Loucy (cell line): ENCODE results near the gene SAMD4A.

Experiments used
- H2AFZ ChIP-seq: fragments of 200-600 bp; sonication (generic); 2 replicates; pipeline ENCODE4 v1.6.0; 2016; ENCODE audit warnings: antibody characterized with exemption, mild to moderate bottlenecking, low read length, moderate library complexity
- H3F3A ChIP-seq: fragments of 200-600 bp; 2 replicates; pipeline ENCODE4 v1.6.0; 2016; ENCODE audit warnings: antibody characterized with exemption, low read depth, mild to moderate bottlenecking
- H3K27me3 ChIP-seq: fragments of 200-600 bp; sonication (generic); 2 replicates; pipeline ENCODE4 v1.6.1; 2014; ENCODE audit warnings: low read length, mild to moderate bottlenecking; ENCODE audit not compliant: insufficient read depth, poor library complexity, severe bottlenecking
- H3K36me3 ChIP-seq: fragments of 200-600 bp; sonication (generic); 2 replicates; pipeline ENCODE4 v1.6.1; 2016; ENCODE audit warnings: low read length; ENCODE audit not compliant: insufficient read depth
- H3K4me1 ChIP-seq: fragments of 200-600 bp; sonication (generic); 2 replicates; pipeline ENCODE4 v1.5.1; 2014; ENCODE audit warnings: low read length, mild to moderate bottlenecking; ENCODE audit not compliant: insufficient read depth, poor library complexity, severe bottlenecking
- H3K4me2 ChIP-seq: fragments of 200-600 bp; sonication (generic); 2 replicates; pipeline ENCODE4 v1.6.0; 2014; ENCODE audit warnings: antibody characterized with exemption, low read length, low read depth, mild to moderate bottlenecking; ENCODE audit not compliant: poor library complexity, severe bottlenecking
- H3K4me3 ChIP-seq: fragments of 200-600 bp; sonication (generic); 2 replicates; pipeline ENCODE4 v1.5.1; 2014; ENCODE audit warnings: low read length, mild to moderate bottlenecking, mixed read lengths; ENCODE audit not compliant: poor library complexity, severe bottlenecking
- H3K79me2 ChIP-seq: fragments of 200-600 bp; sonication (generic); 2 replicates; pipeline ENCODE4 v1.6.1; 2014; ENCODE audit warnings: low read length; ENCODE audit not compliant: insufficient read depth
- H3K9ac ChIP-seq: fragments of 200-600 bp; sonication (generic); 2 replicates; pipeline ENCODE4 v1.6.0; 2014; ENCODE audit warnings: mild to moderate bottlenecking, low read depth, low read length, moderate library complexity; ENCODE audit not compliant: poor library complexity, severe bottlenecking
- H3K9me2 ChIP-seq: fragments of 200-600 bp; sonication (generic); replicated peaks from 2 replicates; pipeline ENCODE4 v1.6.1; 2016; ENCODE audit warnings: low read depth, low read length, mixed read lengths
- H3K9me3 ChIP-seq: fragments of 200-600 bp; sonication (generic); 2 replicates; pipeline ENCODE4 v1.6.1; 2014; ENCODE audit warnings: mild to moderate bottlenecking, antibody characterized with exemption, low read length, low read depth; ENCODE audit not compliant: insufficient read depth
- H4K20me1 ChIP-seq: fragments of 200-600 bp; sonication (generic); 2 replicates; pipeline ENCODE4 v1.6.0; 2014; ENCODE audit warnings: antibody characterized with exemption, low read length, mild to moderate bottlenecking; ENCODE audit not compliant: insufficient read depth, poor library complexity, severe bottlenecking
- EZH2phosphoT487 ChIP-seq: fragments of 200-600 bp; IDR thresholded peaks from 2 replicates; pipeline ENCODE4 v1.6.1; 2018; ENCODE audit warnings: antibody characterized with exemption, mild to moderate bottlenecking, moderate library complexity, borderline replicate concordance
- TF ChIP-seq, protein P1 (sequence below): fragments of 200-600 bp; sonication (generic); conservative IDR thresholded peaks from 2 replicates; pipeline ENCODE4 v1.5.1; 2014; ENCODE audit warnings: mild to moderate bottlenecking, antibody characterized with exemption, low read length

The SAMD4A gene

DNA sequence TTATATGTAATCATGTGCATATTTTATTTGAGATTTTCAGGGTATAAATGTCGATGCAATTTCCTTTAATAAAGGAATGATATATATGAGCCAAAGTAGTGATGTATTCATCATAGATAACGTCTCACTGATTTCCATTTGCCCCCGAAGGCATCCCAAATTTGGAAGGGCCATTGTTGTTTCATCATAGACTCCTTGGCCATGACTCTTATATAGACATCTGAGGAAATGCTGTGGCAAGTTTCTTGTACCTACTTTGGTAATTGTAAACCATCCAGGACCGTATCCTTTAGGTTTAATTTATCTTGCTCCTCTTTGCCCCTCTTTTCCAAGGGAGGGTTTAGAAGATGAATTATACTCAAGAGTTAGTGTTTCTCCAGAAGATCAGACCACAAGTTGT lies 84.7 kb downstream of the SAMD4A start:
- no peaks in the 10 kb centered on the region for H3K9me2 ChIP-seq
- H3K79me2 ChIP-seq = no peaks in the 10 kb centered on the region
- no peaks in the 10 kb centered on the region for H3K27me3 ChIP-seq
- H3K4me1 ChIP-seq = peaks cover 17% of the 10 kb centered on the region
- no peaks in the 10 kb centered on the region for H4K20me1 ChIP-seq
- no peak overlapping the region for H3K4me2 ChIP-seq
- H3F3A ChIP-seq = no peaks in the 10 kb centered on the region
- no peaks in the 10 kb centered on the region for H3K9me3 ChIP-seq
- H3K9ac ChIP-seq = no peak overlapping the region
- no peak overlapping the region for H2AFZ ChIP-seq
- no peaks in the 10 kb centered on the region for H3K36me3 ChIP-seq
- no peak overlapping the region for H3K4me3 ChIP-seq
- TF ChIP-seq, protein P1, sequence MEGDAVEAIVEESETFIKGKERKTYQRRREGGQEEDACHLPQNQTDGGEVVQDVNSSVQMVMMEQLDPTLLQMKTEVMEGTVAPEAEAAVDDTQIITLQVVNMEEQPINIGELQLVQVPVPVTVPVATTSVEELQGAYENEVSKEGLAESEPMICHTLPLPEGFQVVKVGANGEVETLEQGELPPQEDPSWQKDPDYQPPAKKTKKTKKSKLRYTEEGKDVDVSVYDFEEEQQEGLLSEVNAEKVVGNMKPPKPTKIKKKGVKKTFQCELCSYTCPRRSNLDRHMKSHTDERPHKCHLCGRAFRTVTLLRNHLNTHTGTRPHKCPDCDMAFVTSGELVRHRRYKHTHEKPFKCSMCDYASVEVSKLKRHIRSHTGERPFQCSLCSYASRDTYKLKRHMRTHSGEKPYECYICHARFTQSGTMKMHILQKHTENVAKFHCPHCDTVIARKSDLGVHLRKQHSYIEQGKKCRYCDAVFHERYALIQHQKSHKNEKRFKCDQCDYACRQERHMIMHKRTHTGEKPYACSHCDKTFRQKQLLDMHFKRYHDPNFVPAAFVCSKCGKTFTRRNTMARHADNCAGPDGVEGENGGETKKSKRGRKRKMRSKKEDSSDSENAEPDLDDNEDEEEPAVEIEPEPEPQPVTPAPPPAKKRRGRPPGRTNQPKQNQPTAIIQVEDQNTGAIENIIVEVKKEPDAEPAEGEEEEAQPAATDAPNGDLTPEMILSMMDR = no peak
- no peak for TF ChIP-seq EZH2phosphoT487

DNA sequence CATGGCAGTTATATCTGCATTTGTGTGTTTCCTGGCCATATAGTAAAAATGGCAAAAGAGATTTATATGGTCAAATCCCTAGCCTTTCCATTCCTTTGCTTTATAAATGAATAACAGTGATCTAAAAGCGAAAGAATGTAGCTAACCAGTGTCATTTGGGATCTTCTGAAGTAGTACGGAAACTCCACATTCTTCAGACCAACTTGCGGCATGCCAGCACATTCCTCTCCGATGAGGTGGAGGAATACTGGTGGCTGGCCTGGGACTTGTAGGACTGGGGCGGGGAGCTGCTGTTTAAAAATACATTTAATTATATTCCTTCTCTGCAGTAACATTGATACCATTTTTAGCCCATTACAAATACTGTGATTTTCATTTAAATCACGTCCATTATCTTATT lies 85.3 kb downstream of the SAMD4A start:
- no peak overlapping the region for H3K9ac ChIP-seq
- peaks cover 17% of the 10 kb centered on the region for H3K4me1 ChIP-seq
- H3K27me3 ChIP-seq = no peaks in the 10 kb centered on the region
- no peaks in the 10 kb centered on the region for H4K20me1 ChIP-seq
- no peak overlapping the region for H3K4me2 ChIP-seq
- no peaks in the 10 kb centered on the region for H3K9me2 ChIP-seq
- no peaks in the 10 kb centered on the region for H3K9me3 ChIP-seq
- no peaks in the 10 kb centered on the region for H3K79me2 ChIP-seq
- no peaks in the 10 kb centered on the region for H3F3A ChIP-seq
- no peak for TF ChIP-seq EZH2phosphoT487
- TF ChIP-seq, protein P1 = no peak
- no peak overlapping the region for H2AFZ ChIP-seq
- no peaks in the 10 kb centered on the region for H3K36me3 ChIP-seq
- no peak overlapping the region for H3K4me3 ChIP-seq

DNA sequence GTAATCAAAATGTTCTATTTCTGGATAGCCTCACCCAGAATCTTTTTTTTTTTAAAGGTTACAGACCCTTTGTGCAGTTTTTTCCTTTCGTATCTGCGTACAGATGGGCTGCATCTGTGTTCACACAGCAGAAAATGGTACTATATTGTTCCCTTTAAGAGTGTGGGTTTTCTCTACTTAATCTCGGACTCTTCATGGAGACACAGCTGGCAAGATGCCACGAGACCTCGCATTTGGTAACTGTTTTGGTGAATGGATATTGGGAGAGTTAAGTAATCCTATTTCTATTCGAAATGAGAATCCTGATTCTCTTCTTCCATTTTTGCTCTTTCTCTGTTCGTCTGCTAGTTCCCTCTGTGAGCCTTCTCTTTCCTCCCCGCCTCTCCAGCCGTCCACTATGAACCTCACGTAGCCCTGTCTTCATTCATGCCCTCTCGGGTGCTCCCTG lies 85.7 kb downstream of the SAMD4A start:
- H3K79me2 ChIP-seq = no peaks in the 10 kb centered on the region
- no peak overlapping the region for H3K9ac ChIP-seq
- no peak overlapping the region for H2AFZ ChIP-seq

More for the DNA sequence above, 85.7 kb downstream of the SAMD4A start:
- no peaks in the 10 kb centered on the region for H3K36me3 ChIP-seq
- no peaks in the 10 kb centered on the region for H3K9me3 ChIP-seq
- no peaks in the 10 kb centered on the region for H3F3A ChIP-seq
- H3K4me1 ChIP-seq = peaks cover 17% of the 10 kb centered on the region
- no peak for TF ChIP-seq EZH2phosphoT487
- TF ChIP-seq, protein P1 = no peak
- no peaks in the 10 kb centered on the region for H4K20me1 ChIP-seq
- no peak overlapping the region for H3K4me3 ChIP-seq
- no peaks in the 10 kb centered on the region for H3K9me2 ChIP-seq
- H3K4me2 ChIP-seq = no peak overlapping the region
- no peaks in the 10 kb centered on the region for H3K27me3 ChIP-seq
